Right ventricle myocardium superior (tissue), 1 donor: ENCODE measurements around the gene PDE2A. TPM values are rescaled to one million over a fixed set of nuclear protein-coding genes. Genes with fewer than 3 reads are reported as not detected.

ENCODE experiments used
- ATAC-seq: fragments of 200-7000 bp; cut with Tn5 transposase; one replicate; pipeline ENCODE4 v1.9.1; 2020; ENCODE audit warnings: mild to moderate bottlenecking; ENCODE audit not compliant: poor library complexity
- DNase-seq: peaks from one replicate; pipeline ENCODE4 v3.0.0-alpha.2; 2020
- intact Hi-C: fragments of 100-400 bp; cut with DNase I; formaldehyde crosslinking; loops from one replicate; pipeline ENCODE4 v1.11.2; 2022
- total RNA-seq: library from RNA; stranded (reverse); fragmentation: NEBNext Ultra II Directional; extraction: Animal tissue kit (Norgen Biotek cat#: 25700); gene quantifications from one replicate; pipeline ENCODE4 v1.2.1, GENCODE V29; 2021
- donor health status: DM: no; HTN: yes; CAD: no; lungs with severe emphysema.

Gene PDE2A
- total RNA-seq, 1 donor from 2014 or later: 38.5 TPM

DNA sequence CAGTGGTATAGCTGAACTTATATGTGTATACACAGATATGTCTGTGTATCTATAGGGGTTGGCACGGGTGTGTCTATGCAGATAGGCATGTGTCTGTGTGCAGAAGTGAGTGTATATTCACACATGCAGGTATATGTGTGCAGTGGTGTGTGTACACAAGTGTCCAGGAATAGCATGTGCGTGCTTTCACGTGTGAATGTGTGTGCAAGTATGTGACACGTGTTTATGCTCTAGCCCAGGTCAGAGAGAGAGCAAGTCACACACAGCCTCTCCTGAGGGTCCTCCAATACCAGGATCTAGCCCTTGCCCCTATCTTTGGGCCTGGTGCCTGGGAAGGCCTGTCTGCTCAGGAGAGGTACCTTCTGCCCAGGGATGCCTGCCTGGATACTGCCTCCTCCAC is 26.3 kb downstream of the PDE2A start:
- no peak for ATAC-seq
- DNase-seq: no peak
- intact Hi-C loops: loop anchor here (10.0 kb wide), 1 partner anchor 163 kb away; no protein-coding TSS in a partner anchor

DNA sequence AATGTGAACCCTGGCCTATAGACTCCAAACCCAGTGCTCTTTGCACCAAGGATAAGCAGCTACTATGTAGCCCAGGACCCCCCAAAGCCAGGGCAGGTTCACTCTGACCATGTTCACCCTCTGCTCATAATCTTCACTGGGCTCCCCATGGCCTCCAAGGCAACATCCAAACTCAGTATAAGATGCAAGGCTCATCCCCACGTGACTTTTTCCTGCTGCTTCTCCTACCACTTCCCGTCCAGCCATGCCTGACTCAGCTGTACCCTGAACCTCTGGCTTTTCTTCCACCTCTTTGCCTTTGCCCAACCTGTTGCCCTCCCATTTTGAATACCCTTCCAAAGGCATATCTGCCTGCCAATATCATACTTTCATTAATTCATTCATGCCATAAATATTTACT is 27.8 kb downstream of the PDE2A start:
- DNase-seq (no peak), ATAC-seq (no peak)
- intact Hi-C loops: loop anchor here (10.0 kb wide), 1 partner anchor 162 kb away; no protein-coding TSS in a partner anchor

DNA sequence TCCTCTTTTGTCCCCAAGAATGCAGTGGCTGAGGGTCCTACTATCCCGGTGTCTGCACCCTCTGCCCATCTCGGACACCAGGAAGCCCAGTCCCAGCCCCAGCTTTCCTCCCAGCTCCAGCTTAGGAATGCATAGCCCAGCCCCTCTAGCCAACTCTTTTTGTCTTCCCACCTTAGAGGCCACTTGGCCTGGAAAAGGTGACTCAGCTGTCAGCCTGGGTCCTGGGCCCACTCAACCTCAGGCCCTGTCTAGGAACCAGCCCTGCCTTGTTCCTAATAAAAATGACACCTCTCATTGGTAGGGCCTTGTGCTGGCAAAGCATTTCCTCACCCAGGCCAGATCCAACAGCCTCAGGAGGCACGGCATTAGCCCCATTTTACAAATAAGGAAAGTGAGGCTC is 28.2 kb downstream of the PDE2A start:
- no peak for DNase-seq
- intact Hi-C loops: loop anchor here (10.0 kb wide), 1 partner anchor 161 kb away; no protein-coding TSS in a partner anchor
- ATAC-seq: no peak

DNA sequence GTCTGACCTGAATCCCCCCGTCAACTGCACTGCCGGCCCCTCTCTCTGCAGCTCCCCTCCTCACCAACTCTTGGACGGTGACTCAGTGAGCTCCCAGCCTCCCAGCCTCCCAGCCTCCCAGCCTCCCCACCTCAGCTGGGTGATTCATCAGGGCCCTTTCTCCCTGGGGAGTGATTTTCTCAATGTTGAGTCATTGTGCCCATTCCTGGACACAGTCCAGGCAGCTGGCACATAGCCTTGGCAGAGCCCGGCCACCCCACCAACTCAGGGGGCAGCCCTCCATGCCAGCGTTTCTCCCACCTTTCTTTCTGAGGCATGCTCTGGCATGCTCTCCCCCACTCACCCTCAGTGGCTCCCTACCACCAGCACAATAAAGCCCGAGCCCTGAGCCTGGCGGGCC is 30.7 kb downstream of the PDE2A start:
- intact Hi-C loops: loop anchor here (1.0 to 10.0 kb wide), 2 partner anchors 44 to 159 kb away; no protein-coding TSS in a partner anchor
- DNase-seq (no peak), ATAC-seq (no peak)

DNA sequence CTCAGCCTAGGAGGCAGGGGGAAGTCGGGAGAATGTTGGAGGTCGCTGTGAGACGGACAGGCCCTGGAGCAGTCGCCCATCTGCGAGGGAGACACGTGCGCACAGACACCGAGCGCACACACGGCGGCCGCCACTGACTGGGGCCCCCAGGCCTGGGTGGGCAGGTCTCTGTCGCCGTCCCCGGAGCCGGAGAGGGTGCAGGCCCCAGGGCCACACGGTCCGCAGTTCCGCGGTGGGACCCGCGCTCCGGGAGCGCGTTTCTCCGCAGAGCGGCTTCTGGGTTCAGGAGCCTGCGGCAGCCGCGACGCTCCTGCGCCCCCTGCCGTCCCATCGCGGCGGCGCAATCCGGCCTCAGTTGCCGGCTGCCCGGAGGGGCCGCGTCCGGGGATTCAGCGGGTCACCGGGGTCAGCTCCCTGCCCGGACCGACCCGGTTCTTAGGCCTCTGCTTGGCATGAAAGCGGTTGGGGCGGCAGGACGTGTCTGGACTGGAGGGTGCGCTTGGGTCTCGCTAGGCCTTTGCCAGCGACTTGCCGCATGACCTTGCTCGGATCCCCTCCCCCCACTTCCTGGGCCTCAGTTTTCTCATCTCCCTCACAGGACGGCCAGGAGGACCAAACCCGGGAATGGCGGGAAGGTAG is 31.2 kb downstream of the PDE2A start:
- DNase-seq (peak; percentile 79), ATAC-seq (peak; percentile 90)
- intact Hi-C loops: loop anchor here (1.0 to 10.0 kb wide), 2 partner anchors 44 to 158 kb away; no protein-coding TSS in a partner anchor

DNA sequence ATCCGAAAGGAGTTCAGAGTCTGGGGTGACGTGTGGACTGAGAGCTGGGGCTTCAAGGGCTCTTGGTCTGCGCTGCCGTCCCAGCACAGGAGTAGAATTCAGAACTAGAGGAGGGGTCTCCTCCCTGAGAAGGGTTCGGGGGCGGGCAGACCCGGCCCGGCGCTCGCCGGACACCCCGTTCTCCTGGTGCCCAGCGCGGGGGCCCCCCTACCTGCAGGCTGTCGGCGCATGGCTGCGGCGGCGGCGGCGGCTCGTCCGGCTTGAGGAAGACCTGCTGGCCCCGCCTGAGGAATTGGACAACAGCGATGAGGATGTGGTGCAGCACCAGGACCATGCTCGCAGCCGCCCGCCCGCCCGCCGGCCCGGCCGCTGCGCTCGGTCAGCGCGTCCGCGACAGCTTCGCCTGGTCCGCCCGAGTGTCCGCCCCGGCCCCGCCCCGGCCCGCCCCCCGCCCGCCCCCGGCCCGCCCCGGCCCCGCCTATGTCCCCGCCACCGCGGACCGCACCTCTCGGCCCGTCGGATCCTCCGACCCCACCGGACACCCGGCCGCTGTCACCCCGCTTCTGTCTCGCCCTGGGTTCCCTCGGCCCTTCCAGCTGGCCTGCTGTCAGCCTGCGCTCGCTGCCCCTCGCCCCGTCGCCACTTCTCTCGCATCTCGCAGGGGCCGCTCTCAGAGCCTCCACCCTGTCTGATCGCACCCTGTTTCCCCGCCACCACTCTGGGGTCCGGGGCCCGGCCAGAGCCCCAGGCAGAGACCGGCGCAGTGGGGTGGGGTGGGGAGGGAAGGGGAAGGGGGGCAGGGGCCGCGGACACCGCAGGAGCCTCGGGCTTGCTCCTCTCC is 32.0 kb downstream of the PDE2A start:
- intact Hi-C loops: loop anchor here (10.0 kb wide), 1 partner anchor 157 kb away; no protein-coding TSS in a partner anchor
- ATAC-seq (peak; percentile 85), DNase-seq (peak; percentile 64)

DNA sequence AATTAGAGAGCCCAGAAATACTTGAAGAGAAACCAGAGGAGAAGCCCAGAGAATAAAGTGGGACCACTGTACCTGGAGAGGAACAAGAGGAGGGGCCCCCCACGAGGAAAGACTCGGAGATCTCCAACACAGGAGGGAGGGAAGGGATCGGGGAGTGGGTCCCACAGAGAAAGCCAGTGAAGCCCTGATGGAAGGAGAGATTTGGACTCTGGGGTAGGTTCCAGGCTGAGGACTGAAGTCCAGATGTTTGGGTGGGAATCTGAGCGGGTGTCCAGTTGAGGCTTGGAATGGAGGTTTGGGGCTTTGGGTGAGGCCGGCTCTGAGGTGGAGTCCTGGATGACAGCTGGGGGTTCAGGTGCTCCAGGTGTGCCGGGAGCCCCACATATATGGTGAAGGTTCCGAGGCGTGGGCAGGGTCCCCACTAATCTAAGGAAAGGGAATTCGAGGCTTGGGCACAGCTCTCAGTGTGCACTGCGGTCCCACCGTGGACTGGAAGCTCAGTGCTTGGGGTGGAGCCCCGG is 32.6 kb downstream of the PDE2A start:
- intact Hi-C loops: loop anchor here (10.0 kb wide), 1 partner anchor 157 kb away; no protein-coding TSS in a partner anchor
- DNase-seq (peak; percentile 49), ATAC-seq (no peak)

DNA sequence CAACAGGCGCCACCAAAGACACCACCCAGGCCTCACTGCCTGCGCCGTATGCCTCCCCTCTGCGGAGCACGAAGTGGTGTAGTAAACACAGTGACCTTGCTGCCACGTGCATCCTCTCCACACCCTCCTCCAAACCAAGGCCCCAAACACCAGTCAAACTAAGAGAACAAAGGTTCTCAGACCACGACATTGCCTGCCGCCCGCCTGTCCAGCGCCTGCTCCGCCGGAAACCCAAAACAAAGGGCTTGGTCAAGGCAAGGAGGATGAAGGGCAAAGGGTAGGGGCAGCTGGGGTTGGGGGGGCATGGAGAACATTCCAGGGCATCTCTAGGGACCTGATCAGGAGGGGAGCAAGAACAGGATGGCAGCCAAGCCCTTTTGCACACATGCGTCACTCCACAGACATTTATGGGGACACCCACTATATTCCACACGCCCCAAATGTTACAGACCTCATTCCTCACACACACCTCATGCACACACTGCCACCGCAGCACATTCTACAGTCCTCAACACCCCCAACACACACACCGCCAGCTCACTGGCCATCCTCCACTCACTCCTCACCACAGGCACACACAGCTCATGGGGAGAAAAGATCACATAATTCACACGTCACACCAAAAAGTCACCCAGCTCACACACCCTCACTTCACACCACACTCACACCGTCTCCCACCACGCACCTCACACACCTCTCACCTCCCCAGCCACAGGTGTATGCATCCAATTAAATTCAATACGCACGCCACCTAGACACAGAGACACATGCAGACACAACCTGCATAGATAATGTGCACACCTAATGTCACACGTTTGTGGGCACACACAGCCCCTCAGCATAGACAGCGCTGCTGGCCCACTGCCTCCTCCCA is 34.5 kb downstream of the PDE2A start:
- intact Hi-C loops: loop anchor here (10.0 kb wide), 1 partner anchor 155 kb away; no protein-coding TSS in a partner anchor
- ATAC-seq: no peak
- DNase-seq: peak; percentile 60

DNA sequence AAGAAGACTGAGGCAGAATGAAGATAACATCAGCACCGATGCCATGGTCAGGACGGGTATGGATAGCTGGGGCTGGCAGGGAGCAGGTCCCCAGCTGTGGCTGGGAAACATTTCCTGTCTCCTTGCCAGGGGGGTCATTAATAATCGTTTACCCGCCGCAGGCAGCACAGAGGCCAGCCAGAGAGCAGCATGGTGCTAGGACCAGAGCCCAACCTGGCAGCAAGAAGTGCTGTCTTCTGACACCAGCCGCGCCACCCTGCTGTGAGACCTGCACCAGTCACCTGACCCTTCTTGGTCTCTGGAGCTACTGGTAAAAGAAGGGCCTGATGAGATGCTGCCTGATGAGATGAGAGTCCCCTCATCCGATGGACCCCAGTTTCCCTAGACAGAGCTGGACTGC is 36.3 kb downstream of the PDE2A start:
- ATAC-seq: no peak
- intact Hi-C loops: no loop called here
- DNase-seq: no peak

DNA sequence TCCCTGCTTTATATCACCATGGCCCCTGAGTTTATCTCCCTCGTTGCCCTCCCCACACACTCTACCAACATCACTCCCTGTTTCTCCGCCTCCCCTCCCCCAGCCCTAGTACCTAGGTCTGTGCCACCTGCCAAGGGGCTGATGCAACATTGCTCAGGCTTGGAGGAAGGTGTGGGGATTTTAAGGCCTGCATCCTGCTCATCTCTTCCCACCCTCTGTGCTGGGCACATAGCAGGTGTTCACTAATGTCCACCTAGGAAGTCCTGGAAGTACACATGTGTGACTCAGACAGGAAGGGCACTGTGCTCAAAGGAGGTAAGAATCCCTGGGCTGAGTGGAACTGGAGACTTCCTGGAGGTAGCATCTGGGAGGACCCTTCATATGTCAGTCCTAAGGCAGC is 37.0 kb downstream of the PDE2A start:
- intact Hi-C loops: no loop called here
- ATAC-seq (no peak), DNase-seq (no peak)

DNA sequence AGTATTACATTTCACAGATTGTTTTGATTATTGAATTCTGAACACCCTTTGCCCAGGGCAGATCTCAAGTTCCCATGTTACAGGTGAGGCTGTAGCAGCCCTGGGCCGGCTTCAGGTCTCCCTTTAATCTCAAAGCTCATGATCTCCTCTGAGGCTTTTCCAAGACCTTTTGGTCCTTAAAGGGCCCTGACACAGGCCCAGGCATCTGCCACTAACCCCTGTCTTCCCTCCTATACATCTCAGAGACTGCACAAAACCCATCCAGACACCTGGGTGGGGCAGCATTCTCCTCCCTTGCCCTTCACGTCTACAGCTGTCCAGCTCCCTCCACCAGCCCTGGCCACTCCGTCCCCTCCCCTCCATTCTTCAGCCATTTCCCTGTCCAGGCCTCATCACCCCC is 37.8 kb downstream of the PDE2A start:
- DNase-seq (no peak), ATAC-seq (no peak)
- intact Hi-C loops: no loop called here

DNA sequence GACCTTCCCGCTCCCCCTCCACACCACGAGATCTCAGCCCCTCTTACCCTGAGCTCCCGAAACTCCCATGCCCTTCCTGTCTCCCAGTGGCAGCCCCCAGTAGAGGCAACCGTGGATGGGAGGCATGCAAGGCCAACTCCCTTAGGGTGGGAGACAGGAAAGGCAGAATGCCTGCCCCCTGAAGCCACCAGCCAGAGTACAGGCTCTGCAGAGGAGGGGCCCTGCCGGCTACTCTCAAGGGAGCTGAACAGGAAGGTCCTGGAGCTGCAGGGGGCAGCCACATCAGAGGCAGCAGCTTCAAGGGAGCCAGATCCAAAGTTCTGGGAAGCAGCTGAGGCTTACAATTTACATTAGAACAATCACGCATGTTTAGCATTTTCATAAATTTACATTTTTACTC is 38.3 kb downstream of the PDE2A start:
- no peak for ATAC-seq
- intact Hi-C loops: no loop called here
- DNase-seq: peak; percentile 54

DNA sequence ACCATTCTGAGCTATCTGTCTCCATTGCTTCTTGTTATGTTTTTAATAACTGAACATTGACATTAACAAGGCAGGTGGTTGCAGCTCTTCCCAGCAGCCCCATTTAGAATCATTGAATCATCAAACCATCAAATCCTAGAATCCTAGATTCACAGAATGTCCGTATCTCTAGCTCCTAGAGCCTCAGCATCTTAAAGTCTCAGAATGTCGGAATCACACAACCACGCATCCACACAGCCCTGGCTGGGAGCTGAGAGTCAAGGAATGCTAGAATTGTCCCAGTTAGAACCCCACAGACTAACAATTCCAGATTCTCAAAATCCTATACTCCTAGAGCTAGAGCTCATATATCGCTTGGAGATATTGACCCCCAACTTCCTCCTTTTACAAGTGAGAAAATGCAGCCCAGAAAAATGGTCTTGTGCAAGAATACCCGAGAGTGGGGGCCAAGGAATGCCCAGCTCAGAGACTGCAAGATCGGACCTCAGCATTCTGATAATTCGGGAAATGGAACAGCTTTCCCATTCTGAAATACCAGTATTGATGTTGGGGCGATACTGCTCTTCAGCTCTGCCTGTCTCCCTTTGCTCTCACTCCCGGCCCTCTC is 38.8 kb downstream of the PDE2A start:
- intact Hi-C loops: no loop called here
- no peak for ATAC-seq
- no peak for DNase-seq

DNA sequence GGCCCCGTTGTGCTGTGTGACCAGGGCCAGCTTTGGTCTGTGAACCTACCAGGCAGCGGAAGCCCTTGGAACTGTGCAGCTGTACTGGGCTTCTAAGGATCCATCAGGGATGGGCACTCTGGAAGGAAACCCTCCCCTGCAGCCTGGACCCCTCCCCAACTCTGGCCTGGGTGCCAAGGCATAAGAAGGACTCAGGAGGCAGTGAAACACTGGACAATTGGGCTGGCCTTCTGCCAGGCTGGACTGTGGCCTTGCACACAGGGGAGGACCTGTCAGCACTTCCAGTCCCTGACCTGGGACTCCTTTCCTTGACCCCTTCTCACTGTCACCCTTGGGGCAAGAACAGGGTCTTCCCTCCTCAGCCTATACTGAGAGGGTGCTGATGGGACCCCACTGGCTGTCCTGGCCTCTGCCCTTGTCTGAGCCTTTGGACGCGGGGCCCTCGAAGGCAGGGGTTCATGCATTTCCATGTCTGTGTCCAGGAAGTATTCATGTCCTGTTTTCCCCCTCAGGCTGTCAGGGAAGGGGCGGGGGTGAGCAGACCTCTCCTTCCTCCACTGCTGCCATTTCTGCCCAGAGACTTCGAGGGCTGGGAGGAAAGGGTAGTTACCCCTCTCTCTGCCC is 39.6 kb downstream of the PDE2A start:
- intact Hi-C loops: no loop called here

DNA sequence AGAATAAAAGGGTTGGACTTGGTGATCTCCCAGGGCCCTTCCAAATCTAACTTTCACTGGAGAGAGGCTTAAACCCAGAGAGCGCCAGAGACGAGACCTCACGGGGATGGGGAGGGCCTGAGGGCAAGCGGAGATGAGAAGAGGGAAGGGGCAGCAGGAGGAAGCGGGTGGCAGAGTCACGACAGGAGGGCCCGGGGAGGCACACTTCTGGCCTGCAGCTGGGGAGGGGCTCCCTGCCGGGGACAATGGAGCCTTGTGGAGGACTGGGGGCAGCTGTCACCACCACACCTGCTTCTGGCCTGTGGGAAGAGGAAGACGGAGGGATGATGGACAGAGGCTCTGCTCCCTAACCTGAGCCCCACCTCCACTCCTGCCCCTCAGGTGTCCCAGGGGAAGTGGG is 40.2 kb downstream of the PDE2A start:
- intact Hi-C loops: no loop called here
- DNase-seq (no peak), ATAC-seq (no peak)

More for the DNA sequence above, 39.6 kb downstream of the PDE2A start:
- ATAC-seq (no peak), DNase-seq (peak; percentile 65)

DNA sequence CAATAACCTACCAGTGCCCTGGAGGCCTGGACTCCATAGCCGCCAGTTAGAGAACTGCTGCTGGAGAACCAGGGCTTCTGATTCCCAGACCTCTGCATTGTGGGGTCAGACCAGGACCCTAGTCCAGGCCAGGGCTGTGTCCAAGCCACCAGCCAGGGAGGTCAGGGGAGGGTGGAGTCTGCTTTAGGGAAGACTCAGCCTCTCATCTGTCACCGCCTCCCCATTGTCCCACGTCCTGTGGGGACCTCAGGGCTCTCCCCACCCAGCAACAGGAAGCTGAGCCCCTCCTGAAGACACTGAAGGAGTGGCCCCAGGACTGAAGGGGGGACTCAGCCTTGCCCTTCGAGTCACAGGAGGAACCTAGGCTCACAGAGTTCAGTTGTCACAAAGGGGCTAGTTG is 41.2 kb downstream of the PDE2A start:
- DNase-seq (no peak), ATAC-seq (no peak)
- intact Hi-C loops: no loop called here

DNA sequence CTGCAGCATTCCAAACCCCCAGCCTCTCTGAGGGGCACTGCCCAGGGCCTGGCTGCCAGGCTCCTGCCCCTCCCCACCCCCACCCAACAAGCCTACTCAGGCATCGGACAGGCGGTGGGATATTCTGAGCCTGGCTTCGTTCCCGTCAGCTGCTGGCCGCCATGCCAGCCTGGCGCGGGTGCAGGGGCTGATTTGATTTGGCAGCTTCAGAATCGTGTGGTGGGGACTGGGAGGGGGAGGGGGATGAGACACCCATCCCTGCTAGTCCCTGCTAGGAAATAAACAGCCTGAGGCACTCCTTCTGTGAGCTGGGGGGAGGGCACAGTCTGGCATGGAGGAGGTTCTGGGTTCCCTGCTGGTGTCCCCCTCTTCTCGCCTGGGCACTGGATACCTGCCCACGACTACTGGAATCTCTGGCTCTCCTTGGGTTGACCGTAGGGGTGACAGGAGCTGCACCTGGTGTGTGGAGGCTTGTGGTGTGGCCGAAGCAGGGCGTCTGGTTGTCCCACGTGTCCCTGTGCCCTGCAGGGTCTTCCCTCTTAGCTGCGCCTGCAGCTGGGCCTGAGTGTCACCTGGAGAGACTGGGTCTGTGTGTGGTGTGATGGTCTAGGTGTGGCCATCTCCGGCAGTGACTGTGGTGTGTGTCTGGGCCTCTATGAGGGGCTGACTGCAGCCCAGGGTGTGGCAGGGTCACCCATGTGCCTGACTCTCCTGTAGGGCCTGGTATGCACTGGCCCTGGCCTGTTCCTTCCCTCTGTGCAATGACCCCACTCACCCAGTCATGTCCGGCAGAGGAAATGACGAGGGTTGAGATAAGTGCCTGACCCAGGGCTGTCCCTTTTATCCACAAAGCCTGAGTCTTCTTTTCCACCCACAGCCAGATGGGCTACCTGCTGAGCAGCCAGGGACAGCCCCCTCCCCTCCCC is 42.2 kb downstream of the PDE2A start:
- intact Hi-C loops: no loop called here
- ATAC-seq (peak; percentile 73), DNase-seq (peak; percentile 83)
